Fibroblast of pulmonary artery (primary cell): ENCODE data around the gene RPS17.
"Not testable (repeated sequence)": the region's sequence is repeated elsewhere in the genome, so short reads cannot be mapped to it uniquely, and the experiment has no call there.

Source experiments
- DNase-seq: peaks from one replicate; pipeline ENCODE4 v3.0.0-alpha.2; 2010; ENCODE audit warnings: low read depth
- H3K4me3 ChIP-seq: replicated peaks from 2 replicates; pipeline ENCODE4 v1.5.1; 2011; ENCODE audit warnings: low read depth, mild to moderate bottlenecking, control low read depth, low read length, moderate library complexity
- CTCF ChIP-seq: IDR thresholded peaks from 2 replicates; pipeline ENCODE4 v1.5.1; 2011; ENCODE audit warnings: mild to moderate bottlenecking, control low read depth, low read length, inconsistent platforms; ENCODE audit errors: missing control alignments

RPS17 gene

GRCh38 chr15:82539691-82540054 is 584 bp downstream of the RPS17 start:
- H3K4me3 ChIP-seq: peak overlapping the region; percentile 87
- TF ChIP-seq CTCF: no peak
- DNase-seq: peak; percentile 13

- TF ChIP-seq CTCF: no peak
- peak overlapping the region; percentile 87 for H3K4me3 ChIP-seq
- peak; percentile 24 for DNase-seq
These were observed 1.1 kb downstream of the RPS17 start for GRCh38 chr15:82538961-82539690.

GRCh38 chr15:82537351-82537908 is 2.8 kb downstream of the RPS17 start:
- H3K4me3 ChIP-seq: no peak overlapping the region
- DNase-seq: no peak

GRCh38 chr15:82536409-82537350 is 3.6 kb downstream of the RPS17 start:
- no peak for TF ChIP-seq CTCF
- no peak overlapping the region for H3K4me3 ChIP-seq
- DNase-seq: peak; percentile 29

More at GRCh38 chr15:82537351-82537908, 2.8 kb downstream of the RPS17 start:
- TF ChIP-seq CTCF: no peak

GRCh38 chr15:82535566-82536408 is 4.5 kb downstream of the RPS17 start:
- no peak for TF ChIP-seq CTCF
- no peak overlapping the region for H3K4me3 ChIP-seq
- DNase-seq: no peak

GRCh38 chr15:82535151-82535550 is 5.1 kb downstream of the RPS17 start:
- not testable (repeated sequence) for DNase-seq, H3K4me3 ChIP-seq

- H3K4me3 ChIP-seq, DNase-seq: not testable (repeated sequence)
These were observed 5.8 kb downstream of the RPS17 start for GRCh38 chr15:82534457-82534861.
